H9 (cell line): Measurements from ENCODE around the gene SRGAP3. TPM values are rescaled to one million over a fixed set of nuclear protein-coding genes. Genes with fewer than 3 reads are reported as not detected.

Experiments used
- DNase-seq: peaks from one replicate; pipeline ENCODE4 v3.0.0-alpha.2; 2017
- H2AFZ ChIP-seq: one replicate; pipeline ENCODE4 v1.6.1; 2013; ENCODE audit warnings: mild to moderate bottlenecking, low read length, control low read depth, moderate library complexity
- H2AK5ac ChIP-seq: 2 replicates; pipeline ENCODE4 v1.6.1; 2013; ENCODE audit warnings: low read length, control low read depth, mixed read lengths; ENCODE audit not compliant: insufficient read length
- H2BK120ac ChIP-seq: one replicate; pipeline ENCODE4 v1.6.1; 2013; ENCODE audit warnings: low read depth, mild to moderate bottlenecking, low read length, control low read depth, inconsistent platforms; ENCODE audit not compliant: poor library complexity, severe bottlenecking
- H2BK12ac ChIP-seq: 2 replicates; pipeline ENCODE4 v1.6.1; 2013; ENCODE audit warnings: low read length, control low read depth, mixed read lengths, low read depth; ENCODE audit not compliant: insufficient read length
- H2BK15ac ChIP-seq: 2 replicates; pipeline ENCODE4 v1.6.1; 2013; ENCODE audit warnings: low read depth, low read length, control low read depth
- H2BK20ac ChIP-seq: one replicate; pipeline ENCODE4 v1.6.1; 2013; ENCODE audit warnings: low read depth, mild to moderate bottlenecking, low read length, control low read depth, inconsistent platforms; ENCODE audit not compliant: poor library complexity, severe bottlenecking
- H2BK5ac ChIP-seq: 2 replicates; pipeline ENCODE4 v1.6.1; 2013; ENCODE audit warnings: low read length, control low read depth, mixed read lengths; ENCODE audit not compliant: insufficient read length
- H3K14ac ChIP-seq: 2 replicates; pipeline ENCODE4 v1.6.1; 2013; ENCODE audit warnings: low read length, control low read depth; ENCODE audit not compliant: insufficient read depth
- H3K18ac ChIP-seq: 2 replicates; pipeline ENCODE4 v1.6.1; 2013; ENCODE audit warnings: low read depth, mild to moderate bottlenecking, mixed read lengths, low read length, control low read depth; ENCODE audit not compliant: insufficient read length
- H3K23ac ChIP-seq: 2 replicates; pipeline ENCODE4 v1.6.1; 2013; ENCODE audit warnings: low read length, control low read depth, mixed read lengths, low read depth; ENCODE audit not compliant: insufficient read length
- H3K23me2 ChIP-seq: 2 replicates; pipeline ENCODE4 v1.6.1; 2013; ENCODE audit warnings: low read depth, mild to moderate bottlenecking, mixed read lengths, low read length, control low read depth; ENCODE audit not compliant: insufficient read length, poor library complexity, severe bottlenecking
- H3K27ac ChIP-seq: 2 replicates; pipeline ENCODE4 v1.5.1; 2013; ENCODE audit warnings: low read length, control low read depth, mixed read lengths, low read depth; ENCODE audit not compliant: insufficient read length
- H3K27me3 ChIP-seq: 2 replicates; pipeline ENCODE4 v1.6.1; 2013; ENCODE audit warnings: low read length, control low read depth, inconsistent platforms; ENCODE audit not compliant: insufficient read depth
- H3K4ac ChIP-seq: 2 replicates; pipeline ENCODE4 v1.6.1; 2013; ENCODE audit warnings: low read depth, mild to moderate bottlenecking, control low read depth, inconsistent platforms, low read length, moderate library complexity
- H3K4me1 ChIP-seq: 2 replicates; pipeline ENCODE4 v1.6.1; 2013; ENCODE audit warnings: low read length, control low read depth, inconsistent platforms; ENCODE audit not compliant: insufficient read depth
- H3K4me2 ChIP-seq: 2 replicates; pipeline ENCODE4 v1.6.1; 2013; ENCODE audit warnings: low read length, control low read depth, mixed read lengths; ENCODE audit not compliant: insufficient read length, insufficient read depth
- H3K56ac ChIP-seq: 2 replicates; pipeline ENCODE4 v1.6.1; 2013; ENCODE audit warnings: low read depth, mild to moderate bottlenecking, mixed read lengths, low read length, control low read depth; ENCODE audit not compliant: insufficient read length
- H3K79me1 ChIP-seq: 2 replicates; pipeline ENCODE4 v1.6.1; 2013; ENCODE audit warnings: low read depth, mild to moderate bottlenecking, moderate library complexity, low read length, control low read depth, inconsistent platforms; ENCODE audit not compliant: insufficient read depth, poor library complexity, severe bottlenecking
- H3K79me2 ChIP-seq: 2 replicates; pipeline ENCODE4 v1.6.1; 2013; ENCODE audit warnings: low read length, control low read depth, inconsistent platforms; ENCODE audit not compliant: insufficient read depth
- H3K9ac ChIP-seq: 2 replicates; pipeline ENCODE4 v1.6.1; 2013; ENCODE audit warnings: low read length, control low read depth, mixed read lengths; ENCODE audit not compliant: insufficient read length; ENCODE audit errors: extremely low read depth
- H3K9me3 ChIP-seq: one replicate; pipeline ENCODE4 v1.6.1; 2013; ENCODE audit warnings: low read depth, low read length, inconsistent platforms; ENCODE audit not compliant: control insufficient read depth
- H3T11ph ChIP-seq: one replicate; pipeline ENCODE4 v1.6.1; 2013; ENCODE audit warnings: mild to moderate bottlenecking, low read length, control low read depth, inconsistent platforms
- H4K20me1 ChIP-seq: one replicate; pipeline ENCODE4 v1.6.1; 2013; ENCODE audit not compliant: control insufficient read depth, insufficient read length, insufficient read depth
- H4K5ac ChIP-seq: 2 replicates; pipeline ENCODE4 v1.6.1; 2013; ENCODE audit warnings: low read depth, mild to moderate bottlenecking, mixed read lengths, low read length, control low read depth; ENCODE audit not compliant: insufficient read length
- H4K8ac ChIP-seq: replicated peaks from 2 replicates; pipeline ENCODE4 v1.6.1; 2013; ENCODE audit warnings: low read length, control low read depth, mixed read lengths, low read depth; ENCODE audit not compliant: insufficient read length
- H4K91ac ChIP-seq: 2 replicates; pipeline ENCODE4 v1.6.1; 2013; ENCODE audit warnings: low read depth, mild to moderate bottlenecking, moderate library complexity, mixed read lengths, low read length, control low read depth; ENCODE audit not compliant: insufficient read length
- H3K27ac Mint-ChIP-seq, 3 experiments: 2 replicates in 2 of 3; 3 replicates in 1 of 3; pipeline ENCODE4 v1.8.0; 2020 to 2021; ENCODE audit warnings: mixed read lengths in 3 of 3, mild to moderate bottlenecking in 1 of 3, moderate library complexity in 1 of 3
- H3K27me3 Mint-ChIP-seq: 2 replicates; pipeline ENCODE4 v1.8.0; 2021; ENCODE audit warnings: low read depth, mild to moderate bottlenecking, moderate library complexity, mixed read lengths
- H3K36me3 Mint-ChIP-seq, 3 experiments: 2 replicates in 2 of 3; 3 replicates in 1 of 3; pipeline ENCODE4 v1.8.0; 2020 to 2021; ENCODE audit warnings: low read depth in 3 of 3, mixed read lengths in 3 of 3; ENCODE audit not compliant: insufficient read depth in 1 of 3
- H3K4me1 Mint-ChIP-seq, 2 experiments: 2 replicates each; pipeline ENCODE4 v1.8.0; 2020; ENCODE audit warnings: mixed read lengths in 2 of 2
- H3K4me3 Mint-ChIP-seq, 2 experiments: 2 replicates in 1 of 2; 3 replicates in 1 of 2; pipeline ENCODE4 v1.8.0; 2020 to 2021; ENCODE audit warnings: mild to moderate bottlenecking in 2 of 2, mixed read lengths in 2 of 2, moderate library complexity in 1 of 2
- H3K9me3 Mint-ChIP-seq, 2 experiments: 2 replicates in 1 of 2; 3 replicates in 1 of 2; pipeline ENCODE4 v1.8.0; 2020; ENCODE audit warnings: mild to moderate bottlenecking in 2 of 2, mixed read lengths in 2 of 2, moderate library complexity in 1 of 2
- CTCF ChIP-seq: fragments of 200-600 bp; sonication (generic); conservative IDR thresholded peaks from 3 replicates; pipeline ENCODE4 v1.8.0; 2021; ENCODE audit warnings: antibody characterized with exemption, mild to moderate bottlenecking
- WGBS: extraction: QIAGEN DNeasy Blood & Tissue Kit; methylation state at CpG from one replicate; pipeline ENCODE4 v1.1.7; 2013; ENCODE audit warnings: missing lambda C conversion rate, low lambda C conversion rate, mixed read lengths; ENCODE audit not compliant: insufficient read length; ENCODE audit errors: extremely low coverage; 5-methylcytosine and 5-hydroxymethylcytosine counted together
- total RNA-seq: library from RNA; stranded (reverse); gene quantifications from 2 replicates; pipeline ENCODE4 v1.2.1, GENCODE V29; 2021

The SRGAP3 gene
- total RNA-seq, 1 experiment from 2014 or later = 3.4 TPM

DNA sequence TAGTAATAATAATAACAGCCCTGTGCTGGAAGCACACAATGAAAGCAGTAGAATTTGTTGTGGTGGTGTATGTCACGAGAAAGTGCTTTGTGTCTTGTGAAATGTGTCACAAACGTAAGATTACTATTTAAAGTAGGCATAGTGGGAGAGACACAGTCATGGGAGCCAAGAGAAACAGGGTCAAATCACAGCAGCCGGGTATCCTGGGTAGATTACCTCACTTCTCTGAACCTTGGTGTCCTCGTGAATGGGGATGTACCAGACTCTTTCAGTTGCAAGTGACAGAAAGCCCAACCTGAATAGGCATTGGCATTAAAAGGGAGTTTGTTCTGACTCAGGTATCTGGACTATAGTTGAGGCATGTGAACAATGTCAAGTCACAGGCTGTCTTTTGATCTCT is 29.1 kb upstream of the SRGAP3 start:
- no peaks in the 10 kb centered on the region for H3K23me2 ChIP-seq
- no peak overlapping the region for H4K91ac ChIP-seq
- Mint-ChIP-seq H3K9me3 (no peaks in the 10 kb centered on the region), H3K27me3 (peaks cover 3% of the 10 kb centered on the region), H3K4me1 (peaks cover 18% of the 10 kb centered on the region in 2 experiments), H3K36me3 (no peaks in the 10 kb centered on the region), H3K4me3 (no peak overlapping the region), H3K27ac (no peak overlapping the region)
- H3K4ac ChIP-seq = no peak overlapping the region
- no peak overlapping the region for H3T11ph ChIP-seq
- WGBS = no CpG with 5 or more reads among the region's 4 CpGs
- H3K4me2 ChIP-seq = no peak overlapping the region
- no peaks in the 10 kb centered on the region for H4K20me1 ChIP-seq
- H3K4me1 ChIP-seq = no peaks in the 10 kb centered on the region; the same call in 1 of the 2 replicates
- no peak overlapping the region for H3K23ac ChIP-seq
- no peak overlapping the region for H2BK15ac ChIP-seq
- H3K18ac ChIP-seq = no peak overlapping the region
- no peaks in the 10 kb centered on the region for H3K9me3 ChIP-seq
- H3K27ac ChIP-seq = no peak overlapping the region
- H3K9ac ChIP-seq = no peak overlapping the region
- H2AFZ ChIP-seq = no peak overlapping the region
- no peak overlapping the region for H3K14ac ChIP-seq
- no peak overlapping the region for H2BK5ac ChIP-seq
- H4K5ac ChIP-seq = no peak overlapping the region
- H3K56ac ChIP-seq = no peak overlapping the region
- no peaks in the 10 kb centered on the region for H3K79me2 ChIP-seq
- H3K79me1 ChIP-seq = no peaks in the 10 kb centered on the region
- no peaks in the 10 kb centered on the region for H3K27me3 ChIP-seq
- no peak for TF ChIP-seq CTCF
- no peak for DNase-seq
- H2BK120ac ChIP-seq = no peak overlapping the region
- no peak overlapping the region for H4K8ac ChIP-seq
- no peak overlapping the region for H2BK12ac ChIP-seq
- H2AK5ac ChIP-seq = no peak overlapping the region
- no peak overlapping the region for H2BK20ac ChIP-seq
